Right lobe of liver (tissue), 4 donors: ENCODE results near the gene EBLN2.

Experiments used
- POLR2A ChIP-seq: fragments of 450-650 bp; IDR thresholded peaks from one replicate; pipeline ENCODE4 v1.6.1; 2017; ENCODE audit warnings: antibody characterized with exemption, mild to moderate bottlenecking
- TF ChIP-seq, protein P1 (sequence below), 4 donors: fragments of 200-600 bp in 3 of 4; fragments of 450-650 bp in 1 of 4; IDR thresholded peaks; one replicate each; pipeline versions ENCODE4 v1.5.1 to v1.8.0; 2016 to 2022; ENCODE audit warnings: antibody characterized with exemption in 4 of 4, mild to moderate bottlenecking in 2 of 4
- donor health status: DM: no; HTN: no; CAD: no.
- donor health status: DM: no; HTN: no; CAD: no.
- donor health status: DM: no; HTN: yes; CAD: no.

GRCh38 chr3:73069187-73069586 lies 7.7 kb downstream of the EBLN2 start:
- TF ChIP-seq, protein P1, sequence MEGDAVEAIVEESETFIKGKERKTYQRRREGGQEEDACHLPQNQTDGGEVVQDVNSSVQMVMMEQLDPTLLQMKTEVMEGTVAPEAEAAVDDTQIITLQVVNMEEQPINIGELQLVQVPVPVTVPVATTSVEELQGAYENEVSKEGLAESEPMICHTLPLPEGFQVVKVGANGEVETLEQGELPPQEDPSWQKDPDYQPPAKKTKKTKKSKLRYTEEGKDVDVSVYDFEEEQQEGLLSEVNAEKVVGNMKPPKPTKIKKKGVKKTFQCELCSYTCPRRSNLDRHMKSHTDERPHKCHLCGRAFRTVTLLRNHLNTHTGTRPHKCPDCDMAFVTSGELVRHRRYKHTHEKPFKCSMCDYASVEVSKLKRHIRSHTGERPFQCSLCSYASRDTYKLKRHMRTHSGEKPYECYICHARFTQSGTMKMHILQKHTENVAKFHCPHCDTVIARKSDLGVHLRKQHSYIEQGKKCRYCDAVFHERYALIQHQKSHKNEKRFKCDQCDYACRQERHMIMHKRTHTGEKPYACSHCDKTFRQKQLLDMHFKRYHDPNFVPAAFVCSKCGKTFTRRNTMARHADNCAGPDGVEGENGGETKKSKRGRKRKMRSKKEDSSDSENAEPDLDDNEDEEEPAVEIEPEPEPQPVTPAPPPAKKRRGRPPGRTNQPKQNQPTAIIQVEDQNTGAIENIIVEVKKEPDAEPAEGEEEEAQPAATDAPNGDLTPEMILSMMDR (IDR thresholded peaks at IDR 0.05), result no peak
- TF ChIP-seq POLR2A, result no peak
